Pancreas (tissue), 10 donors: ENCODE measurements around the gene INPP4B. TPM values are rescaled to one million over a fixed set of nuclear protein-coding genes. Genes with fewer than 3 reads are reported as not detected.

Experiments
- ATAC-seq, 4 donors: fragments of 200-7000 bp; cut with Tn5 transposase; one replicate each; pipeline versions ENCODE4 v1.8.0 to v1.9.1; 2020; ENCODE audit warnings: mild to moderate bottlenecking in 4 of 4, moderate library complexity in 4 of 4
- DNase-seq, 6 donors: peaks; one replicate each; pipeline ENCODE4 v3.0.0-alpha.2; 2020
- FAIRE-seq: peaks from 2 replicates; lab custom pipeline; 2012; peaks lifted over from hg19 to GRCh38; lab: Jason Lieb, UNC
- H3K27ac ChIP-seq, 4 donors: fragments of 200-600 bp; sonication (generic); 1 replicate in 3 of 4; 2 replicates in 1 of 4; pipeline versions ENCODE4 v1.5.0 to v1.8.0; 2020
- H3K27me3 ChIP-seq, 4 donors: fragments of 200-600 bp; one replicate each; pipeline ENCODE4 v1.8.0; 2021
- H3K36me3 ChIP-seq, 3 donors: fragments of 200-600 bp; sonication (generic) in 1 of 3; one replicate each; pipeline versions ENCODE4 v1.5.0 to v1.8.0; 2020 to 2021
- H3K4me1 ChIP-seq, 3 donors: fragments of 200-600 bp; one replicate each; pipeline ENCODE4 v1.8.0; 2021
- H3K4me3 ChIP-seq, 4 donors: fragments of 200-600 bp; sonication (generic) in 2 of 4; one replicate each; pipeline versions ENCODE4 v1.5.0 to v1.8.0; 2020 to 2021
- H3K9me3 ChIP-seq, 4 donors: fragments of 200-600 bp; one replicate each; pipeline ENCODE4 v1.8.0; 2021
- WGBS, 2 donors: extraction: QIAGEN DNeasy Blood & Tissue Kit; methylation state at CpG; one replicate each; pipeline ENCODE4 v1.1.7; 2013; 5-methylcytosine and 5-hydroxymethylcytosine counted together
- intact Hi-C, 3 donors: fragments of 100-400 bp; cut with DNase I; formaldehyde crosslinking; loops; one replicate each; pipeline versions ENCODE4 v1.11.1 to v1.14.2; 2022
- polyA plus RNA-seq, 2 donors: library from polyadenylated mRNA; stranded (reverse); fragments of 200-250 nt; gene quantifications; one replicate each; pipeline ENCODE4 v1.2.3, GENCODE V29; 2013
- total RNA-seq, 6 donors: library from RNA; stranded (reverse); fragmentation: NEBNext Ultra II Directional in 4 of 6; extraction: Animal tissue kit (Norgen Biotek cat#: 25700) in 4 of 6; gene quantifications; one replicate each; pipeline versions ENCODE4 v1.2.1 to v1.2.4, GENCODE V29; 2021 to 2023
- TF ChIP-seq, protein P1 (sequence below), 4 donors: fragments of 200-600 bp; sonication (generic) in 3 of 4; IDR thresholded peaks; one replicate each; pipeline versions ENCODE4 v1.5.0 to v1.8.0; 2021; ENCODE audit warnings: antibody characterized with exemption in 4 of 4
- donor health status: healthy with polysubstance abuse.
- donor health status: DM: no; HTN: no; CAD: no; lungs with moderate emphysema.
- donor health status: DM: no; HTN: no; CAD: no.
- donor health status: control.
- donor health status: control.
- donor health status: Bipolar disorder and iron deficiency.
- donor health status: DM: yes; HTN: yes; CAD: no.
- donor health status: DM: no; HTN: no; CAD: no.
- donor health status: DM: no; HTN: no; CAD: no.
- donor health status: DM: yes; HTN: yes; CAD: no.

The INPP4B gene
- total and polyA plus RNA-seq, 8 donors: 1.2 to 12.9 (median 5.5) TPM

DNA sequence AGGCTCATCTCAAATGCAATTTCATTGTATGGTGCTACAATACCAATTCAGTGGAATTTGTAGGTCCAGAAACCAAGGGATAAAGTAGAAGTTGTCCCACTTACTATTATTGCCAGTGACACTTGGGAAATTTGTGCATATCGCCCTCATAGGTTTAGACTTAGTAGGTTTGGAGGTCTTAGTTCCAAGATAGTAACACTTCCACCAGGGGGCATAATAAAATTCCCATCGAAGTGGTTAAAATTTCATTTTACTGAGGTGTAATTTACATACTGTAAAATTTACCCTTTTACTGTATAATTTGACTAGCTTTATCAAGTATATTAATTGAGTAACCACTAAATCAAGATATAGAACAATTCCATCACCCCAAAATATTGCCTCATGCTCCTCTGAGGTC is 174.6 kb downstream of the INPP4B start:
- FAIRE-seq (no peak), ATAC-seq (no peak)

DNA sequence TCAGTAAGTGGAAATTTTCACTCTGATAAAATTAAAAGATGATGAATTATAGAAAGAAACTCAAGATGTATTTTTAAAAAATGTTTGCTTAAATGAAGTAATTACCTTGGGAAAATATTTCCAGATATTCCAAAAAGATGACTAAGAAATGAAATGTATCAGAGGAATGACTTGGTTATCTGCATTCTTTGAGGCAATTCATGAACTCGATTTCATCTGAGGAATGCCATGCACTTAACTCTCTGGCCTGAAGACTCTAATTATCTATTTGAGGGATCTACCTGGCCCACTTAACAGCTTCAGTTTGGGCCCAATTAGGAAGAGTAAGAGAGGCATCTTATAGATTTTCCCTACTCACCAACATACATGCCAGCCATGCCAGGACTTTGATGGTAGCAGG is 182.3 kb downstream of the INPP4B start:
- no peak for FAIRE-seq
- intact Hi-C loops: no loop called here

More for the DNA sequence above, 174.6 kb downstream of the INPP4B start:
- Histone ChIP-seq H3K27ac (no peak overlapping the region), H3K27me3 (no peaks in the 10 kb centered on the region), H3K36me3 (no peaks in the 10 kb centered on the region), H3K9me3 (no peaks in the 10 kb centered on the region), H3K4me1 (no peaks in the 10 kb centered on the region), H3K4me3 (no peak overlapping the region)
- no peak for DNase-seq
- 68 to 79% methylated on average over 2 of the region's 2 CpGs for WGBS, 2 donors
- TF ChIP-seq, protein P1, sequence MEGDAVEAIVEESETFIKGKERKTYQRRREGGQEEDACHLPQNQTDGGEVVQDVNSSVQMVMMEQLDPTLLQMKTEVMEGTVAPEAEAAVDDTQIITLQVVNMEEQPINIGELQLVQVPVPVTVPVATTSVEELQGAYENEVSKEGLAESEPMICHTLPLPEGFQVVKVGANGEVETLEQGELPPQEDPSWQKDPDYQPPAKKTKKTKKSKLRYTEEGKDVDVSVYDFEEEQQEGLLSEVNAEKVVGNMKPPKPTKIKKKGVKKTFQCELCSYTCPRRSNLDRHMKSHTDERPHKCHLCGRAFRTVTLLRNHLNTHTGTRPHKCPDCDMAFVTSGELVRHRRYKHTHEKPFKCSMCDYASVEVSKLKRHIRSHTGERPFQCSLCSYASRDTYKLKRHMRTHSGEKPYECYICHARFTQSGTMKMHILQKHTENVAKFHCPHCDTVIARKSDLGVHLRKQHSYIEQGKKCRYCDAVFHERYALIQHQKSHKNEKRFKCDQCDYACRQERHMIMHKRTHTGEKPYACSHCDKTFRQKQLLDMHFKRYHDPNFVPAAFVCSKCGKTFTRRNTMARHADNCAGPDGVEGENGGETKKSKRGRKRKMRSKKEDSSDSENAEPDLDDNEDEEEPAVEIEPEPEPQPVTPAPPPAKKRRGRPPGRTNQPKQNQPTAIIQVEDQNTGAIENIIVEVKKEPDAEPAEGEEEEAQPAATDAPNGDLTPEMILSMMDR (IDR thresholded peaks at IDR 0.05): no peak
- intact Hi-C loops: no loop called here

DNA sequence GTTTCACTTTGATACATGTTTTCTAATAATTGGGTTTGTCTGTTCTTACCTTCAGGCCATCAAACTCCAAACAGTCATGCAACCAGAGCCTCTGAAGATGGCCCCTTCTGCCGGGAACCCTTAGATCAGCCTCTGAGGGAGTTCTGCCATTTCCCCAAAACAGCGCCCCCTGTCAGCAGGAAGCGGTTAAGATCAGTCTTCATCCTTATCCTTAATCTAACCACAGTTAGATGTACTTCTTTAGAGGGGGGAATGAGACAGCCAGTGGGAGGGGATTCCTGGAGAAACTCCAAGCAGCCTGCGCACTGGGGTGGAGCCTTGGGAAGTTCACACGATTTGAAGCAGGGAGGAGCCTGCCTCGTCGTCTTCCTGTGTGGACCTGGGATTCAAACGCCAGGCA is 185.4 kb downstream of the INPP4B start:
- intact Hi-C loops: no loop called here
- no peak for ATAC-seq
- no peak for FAIRE-seq
- Histone ChIP-seq H3K9me3 (no peaks in the 10 kb centered on the region), H3K4me3 (no peak overlapping the region), H3K36me3 (no peaks in the 10 kb centered on the region), H3K27me3 (no peaks in the 10 kb centered on the region), H3K4me1 (no peaks in the 10 kb centered on the region), H3K27ac (no peak overlapping the region)
- WGBS, 2 donors: 67 to 76% methylated on average over 8 of the region's 8 CpGs
- TF ChIP-seq, protein P1 (IDR thresholded peaks at IDR 0.05): no peak
- no peak for DNase-seq

More for the DNA sequence above, 182.3 kb downstream of the INPP4B start:
- Histone ChIP-seq H3K27ac (no peak overlapping the region), H3K9me3 (no peaks in the 10 kb centered on the region), H3K4me3 (no peak overlapping the region), H3K4me1 (no peaks in the 10 kb centered on the region), H3K36me3 (no peaks in the 10 kb centered on the region), H3K27me3 (no peaks in the 10 kb centered on the region)
- TF ChIP-seq, protein P1 (IDR thresholded peaks at IDR 0.05): no peak
- no peak for ATAC-seq
- no peak for DNase-seq
- 47 to 63% methylated on average over 1 of the region's 1 CpG for whole genome bisulfite sequencing, 2 donors

DNA sequence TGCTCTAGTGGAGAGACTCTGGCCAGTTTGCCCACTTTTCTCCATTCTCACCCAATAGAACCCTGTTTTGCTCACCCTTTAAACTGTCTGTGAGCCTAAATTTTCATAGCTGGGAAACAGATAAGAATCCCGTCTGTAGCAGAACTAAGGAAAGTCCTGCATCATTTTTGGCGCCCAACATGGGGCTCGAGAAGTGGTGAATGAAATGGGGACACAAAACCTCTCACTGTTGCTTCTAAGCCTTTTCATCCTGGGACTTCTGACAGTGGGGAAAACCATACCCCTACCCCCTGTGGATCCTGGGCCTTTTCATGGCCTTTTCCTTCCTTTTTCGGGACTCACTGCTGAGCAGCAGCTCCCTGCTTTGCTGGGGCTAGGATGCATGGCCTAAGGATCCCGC is 189.9 kb downstream of the INPP4B start:
- Histone ChIP-seq H3K4me3 (no peak overlapping the region), H3K4me1 (no peaks in the 10 kb centered on the region), H3K36me3 (no peaks in the 10 kb centered on the region), H3K9me3 (no peaks in the 10 kb centered on the region), H3K27ac (no peak overlapping the region), H3K27me3 (no peaks in the 10 kb centered on the region)
- 74 to 88% methylated on average over 5 of the region's 5 CpGs for WGBS, 2 donors
- DNase-seq (no peak), FAIRE-seq (no peak), ATAC-seq (no peak)
- TF ChIP-seq, protein P1 (IDR thresholded peaks at IDR 0.05): no peak
- intact Hi-C loops: no loop called here

DNA sequence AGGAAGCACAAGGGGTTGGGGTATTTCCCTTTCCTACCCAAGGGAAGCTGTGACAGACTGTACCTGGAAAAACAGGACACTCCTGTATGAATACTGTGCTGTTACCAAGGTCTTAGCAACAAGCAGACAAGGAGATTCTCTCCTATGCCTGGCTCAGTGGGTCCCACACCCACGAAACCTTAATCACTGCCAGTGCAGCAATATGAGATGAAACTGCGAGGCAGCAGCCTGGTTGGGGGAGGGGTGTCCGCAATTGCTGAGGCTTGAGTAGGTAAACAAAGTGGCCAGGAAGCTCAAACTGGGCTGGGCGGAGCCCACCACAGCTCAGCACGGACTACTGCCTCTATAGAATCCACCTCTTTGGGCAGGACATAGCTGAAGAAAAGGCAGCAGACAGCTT is 197.7 kb downstream of the INPP4B start:
- Histone ChIP-seq H3K27ac (no peak overlapping the region), H3K36me3 (no peaks in the 10 kb centered on the region), H3K9me3 (no peaks in the 10 kb centered on the region), H3K4me3 (no peak overlapping the region), H3K27me3 (no peaks in the 10 kb centered on the region), H3K4me1 (no peaks in the 10 kb centered on the region)
- no peak for ATAC-seq
- no peak for FAIRE-seq
- DNase-seq: no peak
- intact Hi-C loops: no loop called here
- TF ChIP-seq, protein P1 (IDR thresholded peaks at IDR 0.05): no peak
- 78 to 82% methylated on average over 5 of the region's 5 CpGs for WGBS, 2 donors
